ENCODE data around the gene DYNLL2.
"Not testable (repeated sequence)": the region's sequence is repeated elsewhere in the genome, so short reads cannot be mapped to it uniquely, and the experiment has no call there.

The DYNLL2 gene

DNA sequence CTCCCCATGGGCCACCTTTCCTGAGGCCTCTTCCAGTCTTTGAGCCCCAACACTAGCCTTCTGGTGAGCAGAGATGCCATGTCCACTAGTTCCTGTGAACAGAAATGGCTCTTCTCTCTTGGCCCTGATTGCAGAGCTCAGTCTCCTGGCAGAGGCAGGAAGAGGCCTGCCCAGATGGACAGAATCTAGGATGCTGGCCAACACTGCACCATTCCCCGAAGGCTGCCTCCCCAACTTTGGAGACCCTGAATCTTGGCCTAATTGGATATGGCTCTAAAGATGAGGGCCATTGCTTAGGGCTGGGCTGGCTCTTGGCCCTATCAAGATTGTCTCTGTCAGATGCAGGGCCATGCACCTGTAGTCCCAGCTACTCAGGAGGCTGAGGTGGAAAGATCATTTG is 18.0 kb upstream of the DYNLL2 start:
- no peak overlapping the region for H3K27ac ChIP-seq

DNA sequence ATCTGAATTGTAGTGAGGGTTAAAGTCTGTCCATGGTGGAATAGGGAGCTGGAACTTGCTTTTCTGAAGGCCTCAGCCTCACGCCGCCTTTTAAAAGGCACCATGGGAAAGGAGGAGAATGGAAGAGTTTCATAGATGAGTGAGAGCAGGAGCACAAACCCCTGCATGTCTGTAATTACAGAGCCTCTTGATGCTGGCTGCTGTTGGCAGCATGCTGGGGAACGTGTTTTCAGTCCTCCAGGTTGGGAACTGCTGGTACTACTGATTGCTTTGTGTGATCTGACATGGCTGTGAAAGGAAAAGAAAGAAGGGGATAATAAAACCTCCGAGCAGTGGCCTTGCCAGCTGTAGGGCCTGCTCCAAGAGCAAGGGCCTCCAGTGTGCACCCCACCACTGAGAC is 16.8 kb upstream of the DYNLL2 start:
- no peak overlapping the region for H3K27ac ChIP-seq

More for the DNA sequence above, 18.0 kb upstream of the DYNLL2 start:
- no peak overlapping the region for H3K4me3 ChIP-seq

DNA sequence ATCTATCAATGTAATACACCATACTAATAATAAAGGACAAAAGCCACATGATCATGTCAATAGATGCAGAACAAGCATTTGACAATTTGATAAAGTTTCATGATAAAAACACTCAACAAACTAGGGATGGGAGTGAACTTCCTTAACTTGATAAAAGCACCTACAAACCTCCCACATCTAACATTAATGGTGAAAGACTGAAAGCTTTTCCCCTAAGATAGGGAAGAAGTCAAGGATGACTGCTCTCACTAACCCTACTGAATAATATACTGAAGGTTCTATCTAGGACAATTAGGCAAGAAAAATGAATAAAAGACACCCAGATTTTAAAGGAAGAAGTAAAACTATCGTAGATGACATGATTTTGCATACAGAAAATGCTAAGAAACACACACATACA is 10.4 kb upstream of the DYNLL2 start:
- H3K27ac ChIP-seq, result no peak overlapping the region
- H3K4me3 ChIP-seq, result no peak overlapping the region

More for the DNA sequence above, 16.8 kb upstream of the DYNLL2 start:
- H3K4me3 ChIP-seq, result no peak overlapping the region

DNA sequence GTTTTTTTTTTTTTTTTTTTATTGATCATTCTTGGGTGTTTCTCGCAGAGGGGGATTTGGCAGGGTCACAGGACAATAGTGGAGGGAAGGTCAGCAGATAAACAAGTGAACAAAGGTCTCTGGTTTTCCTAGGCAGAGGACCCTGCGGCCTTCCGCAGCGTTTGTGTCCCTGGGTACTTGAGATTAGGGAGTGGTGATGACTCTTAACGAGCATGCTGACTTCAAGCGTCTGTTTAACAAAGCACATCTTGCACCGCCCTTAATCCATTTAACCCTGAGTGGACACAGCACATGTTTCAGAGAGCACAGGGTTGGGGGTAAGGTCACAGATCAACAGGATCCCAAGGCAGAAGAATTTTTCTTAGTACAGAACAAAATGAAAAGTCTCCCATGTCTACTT is 10.0 kb upstream of the DYNLL2 start:
- H3K27ac ChIP-seq, H3K4me3 ChIP-seq: not testable (repeated sequence)

DNA sequence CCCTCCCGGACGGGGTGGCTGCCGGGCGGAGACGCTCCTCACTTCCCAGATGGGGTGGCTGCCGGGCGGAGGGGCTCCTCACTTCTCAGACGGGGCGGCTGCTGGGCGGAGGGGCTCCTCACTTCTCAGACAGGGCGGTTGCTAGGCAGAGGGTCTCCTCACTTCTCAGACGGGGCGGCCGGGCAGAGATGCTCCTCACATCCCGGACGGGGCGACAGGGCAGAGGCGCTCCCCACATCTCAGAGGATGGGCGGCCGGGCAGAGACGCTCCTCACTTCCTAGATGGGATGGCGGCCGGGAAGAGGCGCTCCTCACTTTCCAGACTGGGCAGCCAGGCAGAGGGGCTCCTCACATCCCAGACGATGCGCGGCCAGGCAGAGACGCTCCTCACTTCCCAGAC is 8.8 kb upstream of the DYNLL2 start:
- H3K27ac ChIP-seq, H3K4me3 ChIP-seq: not testable (repeated sequence)

DNA sequence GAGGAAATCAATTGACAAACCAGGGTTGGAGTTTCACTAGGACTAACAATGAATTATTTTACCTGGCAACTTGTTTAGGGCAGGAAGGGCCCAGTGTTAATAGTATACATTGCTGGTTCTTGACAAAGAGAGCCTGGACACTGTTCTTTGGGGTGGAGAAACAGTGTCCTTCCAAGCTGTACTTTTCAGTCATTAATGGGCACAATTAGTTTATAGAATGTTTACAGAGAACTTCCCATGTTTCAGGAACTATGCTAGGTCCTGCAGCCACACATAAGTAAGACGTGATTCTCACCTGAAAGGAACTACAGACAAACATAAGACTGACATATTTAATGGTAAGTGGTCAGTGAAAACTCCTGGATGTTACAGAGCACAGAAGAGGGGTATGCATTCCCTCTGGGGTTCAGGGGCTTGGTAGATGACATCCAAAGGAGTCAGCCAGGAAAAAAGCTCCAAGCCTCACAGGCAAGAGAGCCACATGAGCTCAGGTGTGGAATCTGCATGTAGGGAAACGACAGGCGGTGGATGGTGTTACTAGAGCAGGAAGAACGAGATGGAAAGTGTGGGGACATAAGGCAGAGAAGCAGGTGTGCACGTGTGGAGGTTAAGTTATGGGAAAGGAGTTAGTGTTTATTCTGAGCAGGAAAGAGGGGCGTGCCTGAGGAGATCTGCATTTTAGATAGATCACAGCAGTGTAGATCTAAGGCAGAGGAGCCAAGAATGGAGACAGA is 3.8 kb upstream of the DYNLL2 start:
- Histone ChIP-seq H3K27ac (no peak overlapping the region), H3K4me3 (no peak overlapping the region)

DNA sequence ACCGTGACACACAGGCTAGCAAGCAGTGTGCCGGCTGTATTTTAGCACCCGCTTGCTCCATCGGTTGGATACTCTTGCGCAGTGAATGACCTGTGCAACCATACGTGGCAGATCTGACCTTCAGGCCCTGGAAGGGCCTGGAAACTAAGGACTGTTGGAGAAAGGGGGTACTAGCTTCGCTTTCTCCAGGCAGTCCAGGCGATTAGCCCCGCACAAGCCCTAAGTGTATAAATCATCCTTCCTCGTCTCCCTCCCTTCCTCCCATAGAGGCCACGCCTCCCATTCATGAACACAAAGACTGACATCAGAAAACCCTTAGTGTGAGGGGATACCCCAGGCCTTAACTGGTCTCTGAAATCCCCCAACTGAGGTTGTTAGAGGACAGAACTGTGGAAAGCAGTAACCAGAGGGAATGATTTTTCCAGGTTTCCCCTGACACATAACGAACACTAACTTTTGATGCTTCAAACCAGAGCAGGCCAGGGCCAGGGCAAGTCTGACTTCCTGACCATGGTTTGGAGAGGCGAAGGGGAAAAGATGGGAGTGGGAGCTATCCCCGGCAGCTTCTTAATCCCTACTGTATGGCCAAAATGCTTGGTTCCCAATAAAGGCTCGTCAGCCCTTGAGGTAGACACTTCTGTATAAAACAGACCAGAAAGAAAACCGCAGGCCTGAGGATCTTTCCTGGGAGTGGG is 1.4 kb upstream of the DYNLL2 start:
- H3K4me3 ChIP-seq, result no peak overlapping the region
- peak overlapping the region in 1 of 21 experiments; percentile 93 for H3K27ac ChIP-seq

DNA sequence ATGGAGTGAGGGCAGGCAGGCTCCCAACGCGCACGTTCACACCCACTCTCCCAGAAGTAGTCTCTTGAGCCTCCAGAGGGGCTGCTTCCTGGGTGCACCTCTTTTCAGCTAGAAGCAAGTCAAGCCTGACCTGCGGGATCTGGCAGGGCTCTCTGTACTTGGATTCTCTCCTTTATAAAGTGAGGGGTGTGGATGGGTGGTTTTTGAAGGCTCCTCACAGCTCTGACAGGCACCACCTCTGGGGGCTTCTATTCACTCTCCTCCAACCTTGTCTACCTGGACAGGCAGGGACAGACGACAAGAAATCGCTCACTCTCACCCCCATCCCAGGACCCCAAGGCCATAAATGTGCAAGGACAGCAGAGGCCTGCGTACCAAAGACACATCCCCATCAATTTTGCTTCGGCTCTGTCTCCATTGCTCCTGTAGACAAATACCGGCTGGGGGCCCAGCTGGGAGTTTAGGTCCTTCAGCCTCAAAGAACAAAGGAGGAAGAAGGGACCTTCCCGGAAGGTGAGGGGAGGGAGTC is 814 bp upstream of the DYNLL2 start:
- H3K4me3 ChIP-seq, result peak overlapping the region in 3 of 7 experiments; percentile 87 to 99 (median 97)

DNA sequence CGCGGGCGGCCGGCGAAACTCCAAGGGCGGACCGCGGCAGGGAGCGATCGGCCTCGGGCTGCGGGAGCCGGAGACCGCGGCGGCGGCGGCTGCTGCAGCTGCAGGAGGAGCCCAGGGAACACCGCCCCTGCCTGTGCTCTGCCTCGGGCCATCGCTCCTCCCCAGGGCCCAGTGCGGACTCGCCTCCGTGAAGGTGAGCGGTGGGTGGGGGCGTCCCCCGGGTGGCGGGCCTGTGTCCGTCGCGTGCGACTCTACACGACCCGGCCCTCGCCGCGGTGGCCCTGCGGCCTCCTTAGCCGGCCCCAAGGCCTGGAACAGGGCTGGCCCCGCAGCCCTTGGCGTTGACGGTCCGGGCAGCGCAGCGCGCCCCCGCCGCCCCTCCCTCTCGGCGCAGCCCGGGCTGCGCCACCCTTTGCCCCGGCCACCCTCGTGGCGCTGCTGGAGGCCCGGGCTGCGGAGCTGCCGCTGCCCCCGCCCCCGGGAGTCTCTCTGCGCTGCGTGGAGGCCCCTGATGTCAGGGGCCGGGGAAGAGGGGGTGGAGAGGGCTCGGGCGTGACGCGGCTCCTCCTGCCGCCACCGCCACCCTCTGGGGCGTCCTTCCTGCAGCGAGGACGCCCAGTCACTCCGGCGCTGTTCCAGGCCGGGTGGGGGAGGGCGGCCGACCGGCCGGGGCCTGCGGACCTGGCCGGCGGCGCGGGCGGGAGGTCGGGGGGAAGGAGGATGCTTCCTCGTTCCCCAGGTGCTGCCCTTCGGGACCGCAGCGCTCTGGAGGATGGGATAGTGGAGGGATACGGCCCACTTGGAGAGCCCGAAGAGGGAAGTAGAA is 485 bp downstream of the DYNLL2 start:
- Histone ChIP-seq H3K4me3 (peak overlapping the region; percentile 87 to 100 (median 97)), H3K27ac (peak overlapping the region; percentile 55 to 97 (median 91))

More for the DNA sequence above, 814 bp upstream of the DYNLL2 start:
- peak overlapping the region in 18 of 21 experiments; percentile 36 to 94 (median 73) for H3K27ac ChIP-seq

DNA sequence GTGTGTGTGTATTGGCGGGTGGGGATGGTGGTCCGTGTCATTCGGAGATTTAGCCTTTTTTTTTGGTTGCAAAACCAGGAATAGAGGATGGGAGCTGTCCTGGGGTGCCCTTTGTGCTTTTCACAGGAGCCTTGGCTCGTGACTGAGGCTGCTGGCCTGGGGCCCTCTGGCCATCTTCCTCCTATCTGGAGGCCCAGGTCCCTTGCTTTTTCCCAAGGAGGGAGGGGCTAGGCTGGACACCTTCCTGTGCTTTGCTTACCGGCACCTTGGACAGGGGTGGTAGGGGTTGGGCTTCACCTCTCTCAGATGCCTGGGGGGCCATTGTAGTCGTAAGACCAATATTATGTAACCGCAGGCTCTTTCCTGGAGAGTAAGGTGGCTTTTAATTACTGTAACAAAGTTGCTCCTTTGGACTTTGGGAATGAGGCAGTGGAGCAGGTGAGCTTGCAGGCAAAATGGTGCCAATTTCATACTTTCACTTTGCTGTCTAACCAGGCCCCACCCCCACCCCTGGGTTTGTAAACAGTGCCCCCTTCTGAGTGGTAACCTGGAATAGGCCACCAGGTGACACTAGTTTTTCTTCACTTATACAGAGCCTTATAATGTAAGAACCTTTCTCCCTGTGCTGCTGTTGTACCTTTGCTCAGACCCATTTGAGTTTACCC is 1.2 kb downstream of the DYNLL2 start:
- peak overlapping the region; percentile 87 to 100 (median 97) for H3K4me3 ChIP-seq
- peak overlapping the region; percentile 55 to 97 (median 91) for H3K27ac ChIP-seq

DNA sequence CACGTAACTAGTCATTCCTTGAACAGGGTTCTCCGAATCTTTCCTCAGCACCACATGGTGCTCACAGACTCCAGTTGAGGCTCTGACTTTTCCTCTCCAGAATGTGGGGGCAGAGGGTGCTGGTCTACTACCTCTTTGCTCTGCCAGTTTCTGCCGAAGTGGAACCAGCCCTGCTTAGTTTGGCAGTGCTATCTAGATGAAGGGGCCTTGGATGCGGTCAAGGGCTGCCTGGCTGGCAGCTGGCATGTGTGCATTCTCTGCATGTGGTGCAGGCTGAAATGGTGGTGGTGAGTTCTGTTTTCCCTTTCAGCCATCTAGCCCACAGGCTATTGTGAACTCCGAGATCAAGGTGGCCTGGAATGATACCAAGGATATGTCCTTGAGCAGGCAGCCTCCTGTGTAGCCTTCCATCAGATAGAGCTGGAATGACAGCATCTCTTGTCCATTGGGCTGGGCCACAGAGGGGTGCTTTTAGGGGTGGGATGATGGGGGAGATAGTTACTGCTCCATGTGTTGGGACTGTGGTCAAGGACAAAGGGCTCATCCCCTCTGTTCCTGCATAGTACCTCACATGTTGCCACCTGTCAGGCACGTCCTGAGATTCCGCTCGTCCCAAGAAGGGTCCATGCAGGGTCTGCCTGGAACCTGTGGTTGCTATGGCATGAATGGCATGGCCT is 2.0 kb downstream of the DYNLL2 start:
- H3K4me3 ChIP-seq, result peak overlapping the region in 6 of 7 experiments; percentile 87 to 100 (median 96)
- H3K27ac ChIP-seq, result peak overlapping the region in 1 of 21 experiments; percentile 91

DNA sequence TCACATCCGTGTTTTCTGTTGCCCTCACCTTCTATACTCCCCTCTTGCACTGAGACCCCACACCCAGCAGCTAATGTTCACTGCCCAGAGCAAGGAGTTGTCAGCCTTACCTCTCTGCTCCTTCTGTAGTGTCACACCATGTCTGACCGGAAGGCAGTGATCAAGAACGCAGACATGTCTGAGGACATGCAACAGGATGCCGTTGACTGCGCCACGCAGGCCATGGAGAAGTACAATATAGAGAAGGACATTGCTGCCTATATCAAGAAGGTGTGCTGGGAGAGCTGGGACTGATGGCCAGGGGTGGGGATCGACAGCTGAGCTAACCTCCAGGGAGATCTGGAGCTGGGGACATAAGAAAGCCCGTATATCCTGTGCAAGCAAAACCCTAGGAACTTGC is 3.7 kb downstream of the DYNLL2 start:
- Histone ChIP-seq H3K4me3 (no peak overlapping the region), H3K27ac (no peak overlapping the region)

DNA sequence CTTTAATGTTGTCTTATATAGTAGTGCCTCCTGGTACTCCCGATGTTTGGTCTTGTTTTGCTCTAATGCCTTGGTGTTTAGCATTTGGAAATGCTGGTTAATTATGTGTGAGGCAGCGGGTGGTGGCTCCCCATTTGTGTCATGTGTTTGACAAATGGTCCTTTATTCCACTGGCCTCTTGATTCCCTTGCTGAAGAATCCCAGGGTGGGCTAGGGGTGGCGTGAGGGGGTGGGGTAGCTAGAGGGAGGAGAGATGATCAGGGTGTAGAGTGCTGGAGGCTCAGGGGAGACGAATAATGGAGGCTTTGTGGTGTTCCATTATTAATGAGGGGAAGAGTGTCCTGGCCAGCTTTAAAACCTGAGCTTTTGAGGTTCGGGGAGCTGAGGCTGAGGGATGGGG is 5.4 kb downstream of the DYNLL2 start:
- Histone ChIP-seq H3K4me3 (no peak overlapping the region), H3K27ac (no peak overlapping the region)

DNA sequence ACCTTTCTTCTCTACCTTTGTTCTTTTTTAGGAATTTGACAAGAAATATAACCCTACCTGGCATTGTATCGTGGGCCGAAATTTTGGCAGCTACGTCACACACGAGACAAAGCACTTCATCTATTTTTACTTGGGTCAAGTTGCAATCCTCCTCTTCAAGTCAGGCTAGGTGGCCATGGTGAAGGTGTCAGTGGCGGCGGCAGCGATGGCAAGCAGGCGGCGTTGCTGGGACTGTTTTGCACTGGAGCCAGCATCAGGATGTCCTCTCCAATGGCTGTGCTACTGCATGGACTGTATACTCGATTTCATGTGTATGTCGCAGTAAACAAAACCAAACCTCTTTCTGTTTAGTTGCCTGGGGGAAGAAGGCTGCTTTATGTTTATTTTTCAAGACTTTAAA is 5.9 kb downstream of the DYNLL2 start:
- no peak overlapping the region for H3K27ac ChIP-seq
- no peak overlapping the region for H3K4me3 ChIP-seq

DNA sequence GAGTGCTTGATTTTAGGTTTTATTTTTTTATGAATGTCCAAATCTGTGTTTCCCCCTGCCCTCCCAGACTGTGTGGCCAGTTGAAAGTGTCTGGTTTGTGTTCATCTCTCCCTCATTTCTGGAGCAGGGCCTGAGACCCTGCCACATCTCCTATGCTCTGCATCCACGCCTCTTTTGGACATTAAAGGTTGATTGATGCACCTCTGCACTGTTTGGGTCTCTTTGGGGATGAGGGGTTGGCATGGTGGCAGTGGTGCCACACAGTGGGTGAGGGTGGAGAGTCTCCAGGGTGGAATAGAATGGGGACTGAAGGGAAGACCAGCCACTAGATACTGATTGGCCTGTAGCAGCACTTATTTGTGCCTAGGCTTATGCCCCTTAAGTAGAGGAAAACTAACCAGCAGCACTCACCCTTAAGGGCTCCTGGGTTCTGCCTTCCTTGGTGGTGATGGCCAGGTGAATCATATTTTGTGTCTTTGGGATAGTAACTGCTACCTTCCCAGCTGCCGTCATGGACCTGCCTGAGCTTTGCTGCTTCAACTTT is 7.9 kb downstream of the DYNLL2 start:
- no peak overlapping the region for H3K27ac ChIP-seq
- no peak overlapping the region for H3K4me3 ChIP-seq

DNA sequence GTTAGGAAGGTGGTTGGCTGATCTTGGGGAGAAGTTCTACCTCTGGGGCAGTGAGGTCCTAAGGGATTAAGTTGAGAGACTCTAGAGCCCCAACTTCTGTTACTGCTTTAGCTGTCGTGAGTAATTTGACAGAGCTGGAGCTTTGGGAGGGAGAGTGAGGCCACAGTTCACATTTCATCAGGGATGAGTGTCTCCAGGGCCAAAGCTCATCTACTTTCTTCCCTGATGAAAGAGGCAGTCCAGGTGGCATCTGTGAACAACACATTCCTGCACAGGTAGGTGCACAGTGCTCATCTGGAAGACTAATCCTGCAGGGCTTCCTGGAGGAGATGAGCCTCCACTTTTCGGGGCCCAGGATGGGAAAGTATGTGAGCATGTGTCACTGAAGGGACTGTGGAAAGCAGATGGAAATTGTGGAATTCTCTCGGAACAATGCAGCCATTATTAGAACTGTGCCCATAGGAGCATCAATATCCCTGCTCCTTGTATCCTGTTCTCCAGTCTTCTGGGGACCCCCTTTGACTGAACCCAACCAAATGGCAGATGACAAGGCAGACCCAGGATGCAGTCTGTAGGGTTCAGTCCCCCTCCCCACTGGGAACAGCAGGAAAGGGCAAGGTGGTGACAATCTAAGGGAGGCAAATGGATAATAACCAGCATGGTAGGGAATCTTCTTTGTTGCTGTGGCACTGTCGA is 9.0 kb downstream of the DYNLL2 start:
- Histone ChIP-seq H3K27ac (no peak overlapping the region), H3K4me3 (no peak overlapping the region)

DNA sequence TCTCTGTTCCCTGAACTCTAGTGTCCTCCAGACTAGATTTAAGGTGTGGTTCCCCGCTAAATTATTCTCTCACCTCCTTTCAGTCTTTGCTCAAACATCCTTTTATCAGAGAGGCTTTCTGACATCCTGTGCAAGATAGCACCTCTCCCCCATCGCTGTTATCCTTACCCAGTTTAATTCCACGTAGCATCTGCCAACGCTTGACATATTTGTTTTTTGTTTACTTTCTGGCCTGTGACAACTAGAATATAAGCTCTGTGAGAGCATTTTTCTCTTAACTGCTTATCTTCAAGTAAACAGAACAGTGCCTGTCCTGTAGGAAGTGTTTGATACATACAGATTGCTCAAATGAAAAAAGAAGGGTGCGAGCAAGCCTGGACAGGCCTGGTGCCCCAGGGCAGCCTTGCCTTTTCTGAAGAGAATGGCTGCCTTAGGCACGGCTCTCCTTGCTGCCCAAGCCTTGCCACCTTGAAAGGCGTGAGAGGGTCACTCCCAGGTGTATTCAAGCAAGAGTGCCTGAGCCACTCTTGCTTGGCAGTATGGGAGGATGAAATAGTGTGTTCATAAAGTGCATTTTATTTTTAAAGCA is 9.7 kb downstream of the DYNLL2 start:
- H3K27ac ChIP-seq, result no peak overlapping the region

DNA sequence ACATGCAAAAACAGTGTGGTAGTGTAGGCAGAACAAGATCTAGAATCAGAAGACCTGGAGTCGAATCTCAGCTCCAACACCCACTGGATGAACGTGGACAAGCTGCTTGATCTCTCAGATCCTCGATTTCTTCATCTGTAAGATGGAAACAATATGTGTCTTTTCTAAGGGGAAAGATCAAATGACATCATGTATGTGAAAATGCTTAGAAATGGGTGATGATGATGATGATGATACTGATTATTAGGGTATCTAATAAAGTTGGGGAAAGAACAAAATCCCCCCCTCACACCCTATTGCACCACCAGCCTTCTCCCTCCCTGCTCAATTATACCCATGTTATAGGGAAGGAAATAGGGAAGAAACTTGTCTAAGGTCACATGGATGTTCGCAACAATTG is 10.9 kb downstream of the DYNLL2 start:
- H3K4me3 ChIP-seq, result no peak overlapping the region
- H3K27ac ChIP-seq, result no peak overlapping the region

More for the DNA sequence above, 9.7 kb downstream of the DYNLL2 start:
- no peak overlapping the region for H3K4me3 ChIP-seq

All from skin epidermis (tissue), 12 donors.